NCI-H1048 (cell line): ENCODE measurements around the gene MXRA8.

Experiments used
- DNase-seq: peaks from one replicate; lab custom pipeline; 2025; lab: John Stamatoyannopoulos, UW

Gene MXRA8

DNA sequence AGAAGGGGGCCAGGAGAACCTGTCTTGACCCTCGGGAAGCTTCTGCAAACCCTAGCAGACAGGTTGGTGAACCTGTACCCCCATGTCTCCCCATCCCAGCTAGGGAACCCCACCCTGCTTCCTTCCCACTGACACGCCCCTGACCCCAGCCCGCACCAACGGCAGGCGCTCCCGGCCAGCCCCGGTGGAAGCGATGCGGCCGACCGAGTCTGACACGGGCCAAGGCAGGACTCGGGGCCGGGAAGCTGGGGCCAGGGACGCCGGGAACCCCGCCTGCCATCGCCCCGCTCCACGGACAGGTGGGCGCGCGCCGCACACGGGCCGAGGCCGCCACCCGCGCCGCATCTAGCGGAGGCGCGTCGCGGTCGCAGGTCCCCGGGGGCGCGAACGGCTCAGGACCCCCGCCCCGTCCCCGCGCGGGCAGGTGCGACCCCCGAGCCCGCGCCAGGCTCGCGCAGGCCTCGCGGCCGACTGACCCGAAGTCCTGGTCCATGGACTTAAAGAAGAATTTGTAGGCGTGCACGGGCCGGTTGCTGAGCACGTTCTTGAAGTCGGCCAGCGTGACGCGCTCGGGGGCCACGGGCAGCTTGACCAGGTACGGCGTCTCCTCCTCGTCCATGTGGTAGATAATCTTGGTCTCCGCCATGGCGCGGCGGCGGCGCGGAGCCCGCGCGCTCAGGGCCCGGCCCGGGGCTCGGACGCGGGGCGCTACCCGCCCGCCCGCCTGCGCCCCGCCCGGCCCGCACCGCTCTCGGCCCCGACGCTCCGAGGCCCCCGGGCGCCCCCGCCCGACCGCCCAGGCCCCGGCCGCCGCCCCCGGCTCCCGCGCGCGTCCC is 9.7 kb downstream of the MXRA8 start:
- DNase-seq: no peak

GRCh38 chr1:1347663-1348419 is 10.5 kb downstream of the MXRA8 start:
- no peak for DNase-seq

GRCh38 chr1:1347026-1347595 is 11.2 kb downstream of the MXRA8 start:
- DNase-seq: no peak

DNA sequence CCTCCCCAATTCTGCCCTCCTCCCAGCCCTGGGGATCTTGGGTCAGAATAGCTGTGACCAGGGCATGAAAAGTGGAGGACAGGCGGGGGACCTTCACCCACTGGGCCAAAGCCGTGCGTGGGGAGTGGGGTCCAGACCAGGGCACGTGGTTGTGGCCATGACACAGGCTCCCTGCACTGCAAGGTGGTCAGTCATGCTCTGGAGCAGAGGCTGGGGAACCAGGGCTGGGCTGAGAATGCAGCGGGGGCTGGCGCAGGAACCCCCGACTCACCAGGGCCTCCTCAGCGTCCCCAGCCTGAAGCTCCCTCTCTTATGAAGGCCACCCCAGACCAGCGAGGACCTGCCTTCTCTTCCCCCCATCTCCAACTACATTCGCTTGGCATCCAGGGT is 11.9 kb downstream of the MXRA8 start:
- no peak for DNase-seq

GRCh38 chr1:1345860-1346500 is 12.4 kb downstream of the MXRA8 start:
- DNase-seq: no peak

- DNase-seq: no peak
These were observed 13.0 kb downstream of the MXRA8 start for GRCh38 chr1:1345384-1345783.

DNA sequence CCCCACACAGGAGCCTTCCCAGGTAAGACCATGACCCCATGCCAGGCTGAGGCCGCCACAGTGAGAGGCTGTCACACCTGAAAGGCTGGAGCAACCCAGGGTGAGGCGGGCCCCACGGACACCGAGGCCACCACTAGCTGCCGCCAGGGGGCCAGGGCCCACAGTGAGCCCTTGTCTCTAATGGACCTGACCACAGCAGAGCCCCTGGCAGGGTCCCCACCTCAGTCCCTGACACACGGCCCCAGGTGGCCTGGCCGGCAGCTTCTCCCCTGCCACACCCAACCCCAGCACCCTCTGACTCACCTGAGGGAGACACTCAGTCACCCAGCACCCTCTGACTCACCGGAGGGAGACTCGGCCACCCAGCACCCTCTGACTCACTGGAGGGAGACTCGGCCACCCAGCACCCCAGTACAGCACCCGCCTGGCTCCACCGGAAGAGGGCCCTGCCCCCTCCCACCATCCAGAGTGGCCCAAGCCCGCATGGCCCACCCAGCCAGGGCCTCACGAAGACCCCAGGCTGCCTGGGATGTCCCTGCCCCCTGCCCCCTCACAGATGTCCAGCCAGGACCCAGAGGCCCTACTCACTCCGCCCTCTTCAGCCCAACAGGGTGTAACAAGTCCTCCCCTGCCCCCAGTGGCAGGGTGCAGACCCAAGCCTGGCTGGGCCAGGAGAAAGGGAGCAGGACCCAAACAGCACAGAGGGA is 13.5 kb downstream of the MXRA8 start:
- DNase-seq: no peak

- no peak for DNase-seq
These were observed 14.4 kb downstream of the MXRA8 start for GRCh38 chr1:1343811-1344421.

DNA sequence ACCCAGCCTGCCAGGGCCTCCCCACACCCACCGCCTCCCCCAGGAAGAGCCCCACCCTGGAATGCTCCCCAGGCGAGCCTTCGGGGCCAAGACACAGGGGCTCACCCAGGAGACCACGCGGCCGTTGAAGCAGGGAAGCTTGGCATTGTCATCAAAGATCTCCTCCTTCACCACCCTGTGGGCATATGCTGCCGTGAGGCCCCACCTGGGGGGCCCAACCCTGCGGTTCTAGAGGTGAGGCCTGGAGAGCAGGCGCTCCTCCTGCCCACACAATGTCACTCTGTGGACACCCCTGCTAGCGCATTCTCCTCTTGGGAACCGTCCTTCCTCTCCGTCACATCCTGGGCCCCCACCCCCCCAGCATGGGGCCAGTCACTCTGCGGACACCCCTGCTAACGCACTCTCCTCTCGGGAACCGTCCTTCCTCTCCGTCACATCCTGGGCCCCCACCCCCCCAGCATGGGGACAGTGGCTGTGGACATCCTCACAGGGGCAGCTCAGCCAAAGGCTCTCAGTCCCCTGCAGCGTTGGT is 15.7 kb downstream of the MXRA8 start:
- no peak for DNase-seq

DNA sequence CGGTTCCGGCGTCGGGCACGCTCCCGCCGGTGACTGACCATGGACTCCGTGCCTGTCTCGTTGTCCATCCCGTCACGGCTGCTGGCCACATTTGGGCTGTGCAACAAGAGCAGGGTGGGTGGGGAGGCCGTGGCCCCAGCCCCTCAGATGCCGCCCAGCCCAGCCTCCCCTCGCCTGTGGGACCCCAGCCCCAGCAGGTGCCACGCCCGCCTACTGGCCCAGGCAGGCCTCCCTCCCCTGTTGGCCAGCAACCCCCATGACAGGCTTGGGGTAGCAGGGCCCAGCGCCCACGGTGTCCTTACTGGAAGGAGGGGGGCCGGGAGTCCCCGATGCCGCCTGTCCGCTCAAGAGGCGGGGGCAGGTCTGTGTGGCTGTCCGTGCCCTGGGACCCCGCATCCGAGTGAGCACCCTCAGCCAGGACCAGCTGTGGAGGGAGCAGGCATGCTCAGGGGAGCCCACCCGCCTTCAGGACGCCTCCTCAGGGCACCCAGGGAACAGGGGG is 16.2 kb downstream of the MXRA8 start:
- no peak for DNase-seq

DNA sequence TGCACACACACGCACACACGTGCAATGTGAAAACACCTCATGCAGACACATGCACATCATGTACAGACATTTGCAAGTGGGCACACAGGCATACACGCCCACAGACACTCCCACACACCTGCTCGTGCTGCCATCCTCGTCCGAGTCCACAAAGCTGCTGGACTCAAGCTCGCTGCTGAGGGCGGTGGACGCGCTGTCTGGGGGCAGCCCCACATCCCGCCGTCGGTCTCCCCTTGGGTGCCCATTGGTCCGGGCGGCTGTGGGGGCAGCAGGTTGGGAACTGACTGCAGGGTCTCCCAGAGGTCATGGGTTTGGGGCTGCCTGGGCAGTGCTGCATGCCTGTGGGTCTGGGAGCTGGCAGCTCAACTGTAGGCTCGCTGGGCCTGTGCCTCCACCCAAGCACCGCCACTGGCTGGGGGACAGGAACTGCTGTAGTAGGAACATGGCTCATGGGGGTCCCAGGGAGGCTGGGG is 16.8 kb downstream of the MXRA8 start:
- DNase-seq: no peak

DNA sequence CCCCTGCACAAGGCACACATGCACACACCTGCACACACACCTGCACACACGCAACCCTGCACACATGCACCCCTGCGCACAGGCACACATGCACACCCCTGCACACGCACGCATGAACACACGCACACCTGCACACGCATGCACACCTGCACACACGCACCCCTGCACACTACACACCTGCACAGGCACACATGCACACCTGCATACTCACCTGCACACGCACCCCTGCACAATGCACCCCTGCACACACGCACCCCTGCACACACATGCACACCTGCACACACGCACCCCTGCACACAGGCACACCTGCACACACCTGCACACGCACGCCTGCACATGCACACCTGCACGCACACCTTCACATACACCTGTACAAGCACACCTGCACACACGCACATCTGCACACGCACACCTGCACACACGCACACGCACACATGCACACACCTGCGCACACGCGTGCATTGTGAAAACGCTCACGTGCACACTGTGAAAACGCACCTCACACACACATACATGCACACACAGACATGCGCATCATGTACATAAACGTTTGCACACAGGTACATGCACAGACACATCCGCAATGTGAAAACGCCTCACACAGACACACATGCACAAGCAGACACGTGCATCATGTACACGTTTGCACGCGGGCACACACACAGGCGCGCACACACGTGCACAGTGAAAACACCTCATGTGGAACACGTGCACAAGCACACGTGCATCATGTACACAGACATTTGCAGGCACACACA is 17.4 kb downstream of the MXRA8 start:
- DNase-seq: no peak

DNA sequence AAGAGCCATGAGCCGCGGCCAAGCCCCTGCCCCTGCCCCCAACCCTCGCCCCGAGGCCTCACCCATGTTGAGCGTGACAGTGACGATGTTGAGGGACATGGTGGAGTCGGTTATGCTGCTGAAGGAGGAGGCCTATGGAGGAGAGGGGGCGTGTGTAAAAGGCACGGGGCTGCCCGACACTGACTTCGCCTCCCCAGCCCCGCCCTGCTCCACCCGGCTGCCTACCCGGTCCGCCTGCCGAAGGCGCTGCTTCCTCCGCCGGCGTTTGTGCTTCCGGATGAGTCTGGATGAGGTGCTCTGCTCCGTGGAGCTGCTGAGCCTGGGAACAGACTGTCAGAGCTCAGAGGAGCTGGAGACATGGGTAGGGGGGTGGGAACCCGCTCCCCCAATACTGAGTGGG is 18.2 kb downstream of the MXRA8 start:
- DNase-seq: no peak

GRCh38 chr1:1338278-1338677 is 20.1 kb downstream of the MXRA8 start:
- DNase-seq: no peak

GRCh38 chr1:1337793-1338147 is 20.6 kb downstream of the MXRA8 start:
- DNase-seq: no peak

GRCh38 chr1:1336931-1337792 is 21.2 kb downstream of the MXRA8 start:
- DNase-seq: no peak

DNA sequence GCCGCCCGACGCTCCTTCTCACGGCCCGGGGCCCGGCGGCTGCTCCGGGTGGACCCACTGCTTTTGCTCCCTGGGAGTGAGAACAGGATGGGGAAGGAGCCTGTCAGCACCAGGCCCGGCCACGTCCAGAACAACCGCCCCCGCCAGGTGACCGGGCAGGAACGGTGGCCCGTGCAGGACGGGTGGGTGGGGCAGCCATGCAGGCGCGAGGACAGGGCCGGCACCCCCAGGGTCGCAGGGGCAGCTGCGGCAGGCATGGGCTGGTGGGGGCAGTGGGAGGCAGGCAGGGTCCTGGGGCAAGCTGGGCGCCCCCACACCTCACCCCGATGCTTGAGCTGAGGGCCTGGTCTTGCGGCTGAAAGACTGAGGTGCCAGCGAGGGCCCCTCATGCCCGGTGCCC is 21.9 kb downstream of the MXRA8 start:
- no peak for DNase-seq

DNA sequence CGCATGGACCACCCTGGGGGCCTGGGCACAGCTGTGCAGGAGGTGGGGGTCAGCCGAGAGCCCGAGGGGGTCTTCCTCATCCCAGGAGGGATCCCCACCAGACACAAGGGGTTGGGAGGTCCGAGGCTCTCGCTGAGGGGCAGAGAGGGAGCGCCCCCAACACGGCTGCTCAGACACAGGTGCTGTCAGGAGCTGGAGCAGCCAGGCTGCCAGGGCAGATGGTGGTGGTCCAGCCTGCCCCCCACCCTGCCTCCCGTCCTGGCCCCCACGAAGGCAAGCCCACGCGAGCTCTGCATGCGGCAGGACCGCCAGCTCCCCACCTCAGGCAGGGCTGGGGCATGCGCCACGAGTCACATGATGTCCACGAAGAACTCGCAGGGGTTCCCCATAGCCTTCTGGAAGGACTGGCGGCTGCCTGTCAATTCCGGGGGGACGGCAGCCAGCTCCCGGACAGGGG is 22.5 kb downstream of the MXRA8 start:
- DNase-seq: no peak

DNA sequence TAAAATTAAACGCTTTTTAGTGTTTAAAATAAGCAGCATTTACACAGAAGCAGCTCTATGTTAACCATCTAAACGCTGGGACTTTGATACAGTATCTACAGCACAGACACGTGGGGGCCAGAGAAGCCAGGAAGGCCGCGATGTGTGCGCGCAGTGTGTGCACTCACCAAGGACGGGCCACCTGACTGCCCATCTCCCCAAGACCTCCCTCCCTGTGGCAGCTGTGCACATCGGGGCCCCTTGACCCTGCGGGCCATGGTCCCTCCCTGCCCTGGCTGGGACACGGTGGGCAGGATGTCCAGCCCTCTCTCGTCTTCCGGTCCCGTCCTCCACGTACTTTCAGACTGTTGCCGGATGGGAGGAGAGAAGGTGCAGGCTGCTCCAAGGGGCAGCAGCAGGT is 23.1 kb downstream of the MXRA8 start:
- DNase-seq: no peak
